Measurements from ENCODE around the gene GPR26.

Gene GPR26

GRCh38 chr10:123645615-123646014 is 20.5 kb upstream of the GPR26 start:
- no peak for DNase-seq (ENCODE audit: low read depth)

- DNase-seq (ENCODE audit: low read depth), result no peak
These were observed 17.6 kb upstream of the GPR26 start for GRCh38 chr10:123648595-123648994.

GRCh38 chr10:123649676-123650075 is 16.5 kb upstream of the GPR26 start:
- no peak for DNase-seq (ENCODE audit: low read depth)

GRCh38 chr10:123651421-123652047 is 14.6 kb upstream of the GPR26 start:
- DNase-seq (ENCODE audit: low read depth), result no peak

- no peak for DNase-seq (ENCODE audit: low read depth)
These were observed 10.4 kb upstream of the GPR26 start for GRCh38 chr10:123655751-123656150.

- DNase-seq (ENCODE audit: low read depth), result no peak
These were observed 2.6 kb upstream of the GPR26 start for GRCh38 chr10:123663522-123663921.

- no peak for DNase-seq (ENCODE audit: low read depth)
These were observed 466 bp upstream of the GPR26 start for GRCh38 chr10:123665491-123666286.

GRCh38 chr10:123669886-123670285 is 3.7 kb downstream of the GPR26 start:
- no peak for DNase-seq (ENCODE audit: low read depth)

- DNase-seq (ENCODE audit: low read depth), result no peak
These were observed 7.0 kb downstream of the GPR26 start for GRCh38 chr10:123673198-123673597.

- no peak for DNase-seq (ENCODE audit: low read depth)
These were observed 8.6 kb downstream of the GPR26 start for GRCh38 chr10:123674741-123675140.

- no peak for DNase-seq (ENCODE audit: low read depth)
These were observed 9.7 kb downstream of the GPR26 start for GRCh38 chr10:123675811-123676210.

- DNase-seq (ENCODE audit: low read depth), result no peak
These were observed 11.4 kb downstream of the GPR26 start for GRCh38 chr10:123677556-123677955.

GRCh38 chr10:123678376-123678775 is 12.2 kb downstream of the GPR26 start:
- DNase-seq (ENCODE audit: low read depth), result no peak

GRCh38 chr10:123681285-123681684 is 15.1 kb downstream of the GPR26 start:
- no peak for DNase-seq (ENCODE audit: low read depth)

- DNase-seq (ENCODE audit: low read depth), result no peak
These were observed 16.3 kb downstream of the GPR26 start for GRCh38 chr10:123682477-123682876.

GRCh38 chr10:123683459-123683858 is 17.3 kb downstream of the GPR26 start:
- DNase-seq (ENCODE audit: low read depth), result no peak

- no peak for DNase-seq (ENCODE audit: low read depth)
These were observed 17.7 kb downstream of the GPR26 start for GRCh38 chr10:123683865-123684264.

- DNase-seq (ENCODE audit: low read depth), result no peak
These were observed 19.1 kb downstream of the GPR26 start for GRCh38 chr10:123685260-123685659.

- DNase-seq (ENCODE audit: low read depth), result no peak
These were observed 21.6 kb downstream of the GPR26 start for GRCh38 chr10:123687758-123688157.

GRCh38 chr10:123689880-123690279 is 23.7 kb downstream of the GPR26 start:
- no peak for DNase-seq (ENCODE audit: low read depth)

- no peak for DNase-seq (ENCODE audit: low read depth)
These were observed 37.1 kb downstream of the GPR26 start for GRCh38 chr10:123703195-123703790.

GRCh38 chr10:123704076-123704475 is 37.9 kb downstream of the GPR26 start:
- no peak for DNase-seq (ENCODE audit: low read depth)

- DNase-seq (ENCODE audit: low read depth), result no peak
These were observed 38.7 kb downstream of the GPR26 start for GRCh38 chr10:123704812-123705211.
